Peyer's patch (tissue), 4 donors: ENCODE measurements around the gene SUV39H1.
"Not testable (repeated sequence)": the region's sequence is repeated elsewhere in the genome, so short reads cannot be mapped to it uniquely, and the experiment has no call there.

Source experiments
- CTCF ChIP-seq, 6 experiments: fragments of 450-650 bp in 4 of 6; fragments of 200-600 bp in 2 of 6; sonication (generic) in 1 of 6; IDR thresholded peaks; one replicate each; pipeline ENCODE4 v1.5.1; 2017 to 2019; ENCODE audit warnings: antibody characterized with exemption in 6 of 6, mild to moderate bottlenecking in 3 of 6, moderate library complexity in 1 of 6
- POLR2A ChIP-seq, 2 donors: fragments of 450-650 bp; IDR thresholded peaks; one replicate each; pipeline ENCODE4 v1.5.1; 2017; ENCODE audit warnings: antibody characterized with exemption in 2 of 2, mild to moderate bottlenecking in 2 of 2, moderate library complexity in 2 of 2

GRCh38 chrX:48652055-48652579 lies 44.4 kb upstream of the SUV39H1 start:
- TF ChIP-seq CTCF, POLR2A (IDR thresholded peaks at IDR 0.05): not testable (repeated sequence)
